ENCODE results near the gene KCNC1.

Gene KCNC1

GRCh38 chr11:17751558-17751957, 17.0 kb downstream of the KCNC1 start:
- Mint-ChIP-seq H3K36me3 (ENCODE audit: low read depth) (no peaks in the 10 kb centered on the region), H3K27me3 (peaks cover 16% of the 10 kb centered on the region), H3K4me1 (ENCODE audit: low read depth) (no peaks in the 10 kb centered on the region), H3K4me3 (no peak overlapping the region), H3K9me3 (no peaks in the 10 kb centered on the region), H3K27ac (no peak overlapping the region)

DNA sequence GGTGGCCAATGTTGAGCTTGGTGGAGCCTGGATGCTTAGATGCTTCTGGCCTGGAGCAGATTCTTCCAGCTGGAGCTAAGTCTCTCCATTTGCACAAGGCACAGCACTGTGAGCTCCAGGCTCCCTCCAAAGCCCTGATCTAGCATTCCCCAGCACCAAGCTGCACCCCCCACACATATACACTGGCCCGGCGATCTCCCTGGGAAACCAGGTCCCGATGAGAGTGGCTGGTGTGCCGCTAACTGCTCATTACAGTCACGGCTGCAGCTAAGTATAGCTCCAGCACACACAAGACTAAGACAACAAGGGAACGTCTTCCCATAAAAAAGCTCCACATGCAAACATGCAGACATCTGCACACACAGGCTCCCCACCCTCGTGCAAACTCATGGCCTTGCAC, 17.6 kb downstream of the KCNC1 start:
- Mint-ChIP-seq H3K9me3 (no peaks in the 10 kb centered on the region), H3K27me3 (peaks cover 13% of the 10 kb centered on the region), H3K4me1 (ENCODE audit: low read depth) (no peaks in the 10 kb centered on the region), H3K27ac (no peak overlapping the region), H3K4me3 (no peak overlapping the region), H3K36me3 (ENCODE audit: low read depth) (no peaks in the 10 kb centered on the region)

GRCh38 chr11:17753153-17753552, 18.6 kb downstream of the KCNC1 start:
- Mint-ChIP-seq H3K36me3 (ENCODE audit: low read depth) (no peaks in the 10 kb centered on the region), H3K27me3 (peaks cover 13% of the 10 kb centered on the region), H3K9me3 (no peaks in the 10 kb centered on the region)

GRCh38 chr11:17753641-17754040, 19.1 kb downstream of the KCNC1 start:
- Mint-ChIP-seq H3K27me3 (peaks cover 13% of the 10 kb centered on the region), H3K4me3 (no peak overlapping the region), H3K9me3 (no peaks in the 10 kb centered on the region), H3K27ac (no peak overlapping the region), H3K4me1 (ENCODE audit: low read depth) (no peaks in the 10 kb centered on the region), H3K36me3 (ENCODE audit: low read depth) (no peaks in the 10 kb centered on the region)

More at GRCh38 chr11:17753153-17753552, 18.6 kb downstream of the KCNC1 start:
- Mint-ChIP-seq H3K27ac (no peak overlapping the region), H3K4me3 (no peak overlapping the region), H3K4me1 (ENCODE audit: low read depth) (no peaks in the 10 kb centered on the region)

- Mint-ChIP-seq H3K4me3 (no peak overlapping the region), H3K4me1 (ENCODE audit: low read depth) (no peaks in the 10 kb centered on the region), H3K9me3 (no peaks in the 10 kb centered on the region), H3K27me3 (peaks cover 13% of the 10 kb centered on the region), H3K27ac (no peak overlapping the region), H3K36me3 (ENCODE audit: low read depth) (no peaks in the 10 kb centered on the region)
Observed at GRCh38 chr11:17755891-17756290, 21.3 kb downstream of the KCNC1 start.

GRCh38 chr11:17760102-17761029, 25.8 kb downstream of the KCNC1 start:
- H3K27ac Mint-ChIP-seq = no peak overlapping the region

DNA sequence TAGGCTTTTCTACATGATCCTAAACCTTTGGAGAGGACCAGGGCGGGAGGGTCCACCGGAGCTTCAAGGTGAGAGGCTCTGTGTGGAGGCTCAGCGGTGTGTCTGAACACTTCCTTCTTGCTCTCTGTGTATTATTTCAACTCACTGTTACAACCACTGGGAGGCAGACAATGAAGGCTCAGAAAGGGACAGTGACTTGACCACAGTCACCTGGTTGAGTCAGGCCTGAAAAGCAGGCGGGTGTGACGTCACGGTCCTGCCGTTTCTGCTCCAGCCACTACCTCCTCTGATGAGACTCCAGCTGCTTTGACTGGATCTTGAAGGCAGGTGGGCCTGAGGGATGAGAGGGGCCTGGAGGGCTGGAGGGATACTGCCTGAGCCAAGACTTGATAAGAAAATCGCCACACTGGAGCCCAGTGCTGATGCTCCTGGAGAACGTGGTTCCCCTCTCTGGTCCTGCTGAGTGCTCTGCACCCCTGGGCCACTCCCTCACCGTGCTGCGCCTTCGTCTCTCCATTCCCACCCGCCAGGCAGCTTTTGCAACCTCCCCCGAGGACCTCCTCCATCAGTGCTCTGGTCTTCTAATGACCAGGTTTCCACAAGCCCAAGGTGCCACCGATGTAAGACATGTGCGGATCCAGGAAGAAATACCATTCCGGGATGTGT, 27.9 kb downstream of the KCNC1 start:
- no peaks in the 10 kb centered on the region for H3K9me3 Mint-ChIP-seq
- no peaks in the 10 kb centered on the region for H3K27me3 Mint-ChIP-seq
- no peaks in the 10 kb centered on the region for H3K4me1 Mint-ChIP-seq (ENCODE audit: low read depth)
- no peaks in the 10 kb centered on the region for H3K36me3 Mint-ChIP-seq (ENCODE audit: low read depth)
- no peak overlapping the region for H3K27ac Mint-ChIP-seq
- no peak overlapping the region for H3K4me3 Mint-ChIP-seq

More at GRCh38 chr11:17760102-17761029, 25.8 kb downstream of the KCNC1 start:
- Mint-ChIP-seq H3K4me3 (no peak overlapping the region), H3K36me3 (ENCODE audit: low read depth) (no peaks in the 10 kb centered on the region), H3K27me3 (peaks cover 5% of the 10 kb centered on the region), H3K4me1 (ENCODE audit: low read depth) (no peaks in the 10 kb centered on the region), H3K9me3 (no peaks in the 10 kb centered on the region)

GRCh38 chr11:17763244-17763643, 28.7 kb downstream of the KCNC1 start:
- no peaks in the 10 kb centered on the region for H3K9me3 Mint-ChIP-seq
- H3K27ac Mint-ChIP-seq = no peak overlapping the region
- H3K4me3 Mint-ChIP-seq = no peak overlapping the region
- no peaks in the 10 kb centered on the region for H3K27me3 Mint-ChIP-seq
- no peaks in the 10 kb centered on the region for H3K36me3 Mint-ChIP-seq (ENCODE audit: low read depth)
- H3K4me1 Mint-ChIP-seq (ENCODE audit: low read depth) = no peaks in the 10 kb centered on the region

DNA sequence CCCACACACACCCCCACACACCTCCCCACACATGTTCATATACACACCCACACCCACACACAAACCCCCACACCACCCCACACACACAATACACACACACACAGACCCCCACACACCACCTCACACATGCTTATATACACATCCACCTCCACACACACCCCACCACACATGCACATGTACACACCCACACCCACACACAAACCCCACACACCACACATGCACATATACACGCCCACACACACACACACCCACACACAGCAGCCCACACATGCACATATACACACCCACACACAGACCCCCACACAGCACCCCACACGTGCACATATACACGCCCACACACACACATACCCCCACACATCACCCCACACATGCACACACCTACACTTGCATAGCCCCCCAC, 29.1 kb downstream of the KCNC1 start:
- no peak overlapping the region for H3K27ac Mint-ChIP-seq
- H3K27me3 Mint-ChIP-seq = no peaks in the 10 kb centered on the region
- H3K4me1 Mint-ChIP-seq (ENCODE audit: low read depth) = no peaks in the 10 kb centered on the region
- no peaks in the 10 kb centered on the region for H3K36me3 Mint-ChIP-seq (ENCODE audit: low read depth)
- no peak overlapping the region for H3K4me3 Mint-ChIP-seq
- H3K9me3 Mint-ChIP-seq = no peaks in the 10 kb centered on the region

DNA sequence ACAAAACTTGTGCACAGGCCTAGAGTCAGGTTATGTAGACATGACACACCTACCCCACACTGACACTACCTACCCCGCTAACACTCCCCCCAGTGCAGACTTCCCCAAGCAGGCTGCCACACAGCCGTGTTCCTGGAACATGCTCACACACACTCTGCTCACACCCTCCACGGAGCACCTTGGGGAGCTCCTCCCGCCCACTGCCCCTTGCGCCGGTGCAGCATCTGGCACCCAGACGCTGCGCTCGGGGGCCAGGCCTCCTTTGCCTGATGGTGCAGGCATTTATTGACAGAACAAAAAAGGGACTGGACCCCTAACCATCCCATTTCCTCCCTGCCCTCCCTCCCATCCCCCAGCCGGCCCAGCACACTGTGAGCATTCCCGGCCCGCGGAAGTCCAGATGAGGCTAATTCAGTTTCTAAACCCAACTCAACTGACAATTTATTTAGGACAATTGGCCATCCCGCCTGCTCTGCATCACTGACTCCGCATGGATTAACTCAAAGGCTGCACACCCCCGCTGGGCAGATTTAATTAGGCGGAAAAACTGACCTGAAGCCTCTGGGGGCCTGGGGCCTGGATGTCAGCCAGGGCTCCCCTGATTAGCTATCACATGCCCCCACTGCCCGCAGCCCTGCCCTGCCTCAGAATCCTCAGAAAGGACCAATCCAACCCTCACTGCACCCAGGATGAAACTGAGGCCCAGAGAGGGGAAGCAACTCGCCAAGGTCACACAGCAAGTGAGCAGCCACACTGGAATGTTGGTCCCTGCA, 30.1 kb downstream of the KCNC1 start:
- Mint-ChIP-seq H3K27ac (no peak overlapping the region), H3K36me3 (ENCODE audit: low read depth) (no peaks in the 10 kb centered on the region), H3K9me3 (no peaks in the 10 kb centered on the region), H3K4me3 (no peak overlapping the region), H3K4me1 (ENCODE audit: low read depth) (no peaks in the 10 kb centered on the region), H3K27me3 (no peaks in the 10 kb centered on the region)

DNA sequence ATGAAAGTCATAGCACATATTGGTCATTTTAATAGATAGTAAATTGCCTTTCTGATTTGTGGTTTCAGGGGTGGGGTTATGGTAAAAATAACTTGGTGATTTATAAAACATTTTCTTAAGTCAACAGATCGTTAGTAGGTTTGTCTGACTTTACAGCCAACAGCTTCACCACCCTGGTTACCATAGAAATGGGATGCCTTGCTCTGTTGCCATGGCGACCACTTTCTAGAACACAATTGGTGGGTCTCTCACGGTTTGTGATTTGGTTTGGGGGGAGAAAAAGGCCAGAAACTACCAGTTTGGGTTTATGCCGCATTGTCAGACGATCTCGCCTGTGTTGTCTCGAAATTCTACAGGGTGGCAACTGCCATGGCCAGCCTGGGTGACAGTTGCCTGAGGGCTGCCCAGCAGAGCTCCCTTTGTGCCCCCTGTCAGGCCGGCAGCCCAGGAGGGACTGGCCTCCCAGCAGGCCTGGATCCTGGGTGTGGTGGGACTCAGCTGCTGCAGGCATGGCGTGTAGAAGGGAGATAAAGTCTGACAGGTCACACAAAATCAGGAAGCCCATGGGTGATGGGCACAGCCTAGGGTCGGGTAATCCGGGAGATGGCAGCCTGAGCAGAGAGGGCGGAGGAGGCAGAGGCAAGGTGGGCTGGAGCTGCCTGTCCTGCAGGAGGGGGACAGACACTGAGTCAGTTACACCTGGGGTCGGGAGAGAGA, 30.9 kb downstream of the KCNC1 start:
- no peak overlapping the region for H3K4me3 Mint-ChIP-seq
- no peaks in the 10 kb centered on the region for H3K36me3 Mint-ChIP-seq (ENCODE audit: low read depth)
- no peaks in the 10 kb centered on the region for H3K27me3 Mint-ChIP-seq
- no peaks in the 10 kb centered on the region for H3K9me3 Mint-ChIP-seq
- no peaks in the 10 kb centered on the region for H3K4me1 Mint-ChIP-seq (ENCODE audit: low read depth)
- H3K27ac Mint-ChIP-seq = no peak overlapping the region

DNA sequence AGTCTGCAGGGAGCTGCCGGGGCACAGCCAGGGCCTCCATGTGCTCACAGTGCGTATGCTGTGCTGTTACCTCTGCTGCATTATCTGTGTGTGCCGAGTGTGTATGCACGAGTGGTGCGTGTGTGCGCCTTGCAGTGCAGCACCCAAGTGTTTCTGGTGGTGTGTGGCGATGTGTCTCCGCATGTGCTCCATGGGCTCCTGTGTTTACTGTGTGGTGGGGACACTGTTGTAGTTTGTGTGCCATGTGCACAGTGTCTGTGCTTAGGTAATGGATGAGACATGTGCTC, 31.4 kb downstream of the KCNC1 start:
- Mint-ChIP-seq H3K27ac (no peak overlapping the region), H3K27me3 (no peaks in the 10 kb centered on the region), H3K9me3 (no peaks in the 10 kb centered on the region), H3K4me1 (ENCODE audit: low read depth) (no peaks in the 10 kb centered on the region), H3K4me3 (no peak overlapping the region), H3K36me3 (ENCODE audit: low read depth) (no peaks in the 10 kb centered on the region)

DNA sequence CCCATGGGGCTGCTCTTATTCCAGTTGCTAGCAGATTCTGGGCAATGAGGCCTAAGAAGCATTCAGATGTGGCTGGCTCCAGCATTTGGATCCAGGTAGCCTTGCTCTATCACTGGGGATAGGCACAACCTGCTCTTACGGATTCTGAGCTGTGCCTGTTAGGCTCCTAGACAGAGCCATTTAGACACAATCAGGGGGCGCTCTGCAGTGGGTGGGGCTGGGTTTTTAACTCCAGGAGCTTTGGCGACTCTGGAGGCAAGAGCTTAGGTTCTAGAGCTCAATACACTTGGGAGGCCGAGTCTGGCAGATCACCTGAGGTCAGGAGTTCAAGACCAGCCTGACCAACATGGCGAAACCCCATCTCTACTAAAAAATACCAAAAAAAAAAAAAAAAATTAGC, 32.0 kb downstream of the KCNC1 start:
- no peaks in the 10 kb centered on the region for H3K4me1 Mint-ChIP-seq (ENCODE audit: low read depth)
- no peaks in the 10 kb centered on the region for H3K27me3 Mint-ChIP-seq
- H3K36me3 Mint-ChIP-seq (ENCODE audit: low read depth) = no peaks in the 10 kb centered on the region
- no peaks in the 10 kb centered on the region for H3K9me3 Mint-ChIP-seq
- H3K27ac Mint-ChIP-seq = no peak overlapping the region
- H3K4me3 Mint-ChIP-seq = no peak overlapping the region

- Mint-ChIP-seq H3K27ac (no peak overlapping the region), H3K4me1 (ENCODE audit: low read depth) (no peaks in the 10 kb centered on the region), H3K27me3 (no peaks in the 10 kb centered on the region), H3K4me3 (no peak overlapping the region), H3K9me3 (no peaks in the 10 kb centered on the region), H3K36me3 (ENCODE audit: low read depth) (no peaks in the 10 kb centered on the region)
Observed at GRCh38 chr11:17767301-17767885, 32.8 kb downstream of the KCNC1 start.
